ENCODE measurements around the gene DNAJC5G. TPM values are rescaled to one million over a fixed set of nuclear protein-coding genes. Genes with fewer than 3 reads are reported as not detected.

DNAJC5G gene
- total RNA-seq, 1 experiment from 2014 or later = not detected

DNA sequence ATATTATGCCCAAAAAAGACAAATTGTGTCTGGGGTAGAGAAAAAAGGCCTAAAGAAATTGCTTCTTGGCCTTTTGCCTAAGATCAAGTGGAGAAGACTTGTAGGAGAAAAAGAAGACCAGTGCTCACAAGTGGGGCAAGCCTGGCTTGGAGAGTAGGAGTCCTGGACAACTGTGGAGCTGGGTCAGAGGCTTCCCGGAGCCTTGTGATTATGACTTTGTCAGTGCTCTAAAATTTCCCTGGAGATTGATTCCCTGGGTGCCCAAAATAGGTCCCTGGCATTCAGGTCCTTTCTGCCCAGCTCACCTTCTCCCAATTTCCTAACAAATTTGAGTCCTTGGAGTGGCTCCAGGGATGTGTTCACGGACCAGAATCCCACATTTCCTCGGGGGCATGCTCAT lies 6.2 kb downstream of the DNAJC5G start:
- TF ChIP-seq CTCF (IDR thresholded peaks at IDR 0.05; ENCODE audit: unreplicated experiment) = no peak
- no peak overlapping the region for H3K27ac Mint-ChIP-seq (ENCODE audit: low read depth, unreplicated experiment)
- H3K27me3 Mint-ChIP-seq (ENCODE audit: insufficient read depth, unreplicated experiment) = peaks cover 20% of the 10 kb centered on the region
- H3K36me3 Mint-ChIP-seq (ENCODE audit: insufficient read depth, unreplicated experiment) = no peaks in the 10 kb centered on the region
- no peaks in the 10 kb centered on the region for H3K9me3 Mint-ChIP-seq (ENCODE audit: unreplicated experiment)
- no TSS peak for BruUV-seq (replicated peaks)
- intact Hi-C loops (cut with micrococcal nuclease) = loop anchor here (10.0 kb wide), 1 partner anchor 67 kb away; the partner anchor contains the start of genes ATRAID, CAD and SLC5A6
- CTCF ChIA-PET = interaction anchor here (0.6 to 7.2 kb wide), 15 partner anchors 9 to 320 kb away, joined by 3 to 96 read pairs (median 4); partner anchors contain the start of gene SLC30A3
- H3K4me1 Mint-ChIP-seq (ENCODE audit: insufficient read depth, unreplicated experiment) = peaks cover 12% of the 10 kb centered on the region
- POLR2A ChIA-PET = interaction anchor here (0.9 to 4.1 kb wide), 2 partner anchors 12 to 65 kb away, joined by 3 to 22 read pairs; partner anchors contain the start of gene CAD
- H3K4me3 Mint-ChIP-seq (ENCODE audit: unreplicated experiment) = no peak overlapping the region
- DNase-seq (ENCODE audit: unreplicated experiment) = no peak

DNA sequence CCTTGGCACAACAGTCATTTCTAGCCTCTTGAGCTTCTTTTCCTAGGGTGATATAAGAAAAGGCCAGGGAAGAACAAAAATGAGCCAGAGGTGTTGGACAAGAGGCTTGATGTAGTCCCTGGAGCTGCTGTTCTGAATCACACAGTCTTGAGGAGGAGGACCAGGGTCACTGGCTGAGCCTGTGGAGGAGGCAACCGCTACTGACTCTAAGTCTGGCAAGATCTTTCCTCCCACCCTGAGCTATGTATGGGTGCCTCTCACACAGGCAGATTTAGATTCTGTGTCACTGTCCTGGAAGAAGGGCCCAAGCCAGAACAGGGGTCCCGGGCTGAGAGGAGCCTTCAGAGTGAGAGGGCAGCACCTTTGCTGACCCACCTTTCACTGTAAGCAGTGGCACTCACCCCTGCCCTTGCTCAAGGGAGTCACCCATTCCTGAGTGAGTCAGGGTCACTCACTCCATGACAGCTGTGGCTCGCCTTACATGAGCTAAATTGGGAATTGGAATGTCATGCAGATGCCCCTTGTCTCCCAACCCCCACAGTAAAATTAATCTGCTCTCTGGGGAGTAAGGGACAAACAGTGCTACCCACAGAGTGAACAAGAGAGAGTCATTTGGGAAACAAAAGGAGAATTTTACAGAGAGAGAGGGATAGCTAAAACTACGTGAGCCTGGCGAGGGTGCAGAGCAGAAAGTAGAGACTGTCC lies 6.8 kb downstream of the DNAJC5G start, which contains the start of gene TRIM54:
TSS of gene TRIM54 (plus strand) at position 575 of the 705 bp plus-strand sequence. CDS start 303 bp downstream, outside the sequence.
- H3K4me1 Mint-ChIP-seq (ENCODE audit: insufficient read depth, unreplicated experiment) = peaks cover 12% of the 10 kb centered on the region
- H3K27me3 Mint-ChIP-seq (ENCODE audit: insufficient read depth, unreplicated experiment) = peaks cover 16% of the 10 kb centered on the region
- no TSS peak for BruUV-seq (replicated peaks)
- CTCF ChIA-PET = interaction anchor here (0.6 to 7.2 kb wide), 17 partner anchors 9 to 320 kb away, joined by 3 to 96 read pairs (median 3); partner anchors contain the start of gene SLC30A3
- TF ChIP-seq CTCF (IDR thresholded peaks at IDR 0.05; ENCODE audit: unreplicated experiment) = no peak
- no peaks in the 10 kb centered on the region for H3K36me3 Mint-ChIP-seq (ENCODE audit: insufficient read depth, unreplicated experiment)
- intact Hi-C loops (cut with micrococcal nuclease) = loop anchor here (10.0 kb wide), 1 partner anchor 67 kb away; the partner anchor contains the start of genes ATRAID, CAD and SLC5A6
- POLR2A ChIA-PET = interaction anchor here (0.6 to 4.1 kb wide), 5 partner anchors 11 to 230 kb away, joined by 3 to 22 read pairs (median 3); partner anchors contain the start of gene OST4
- H3K9me3 Mint-ChIP-seq (ENCODE audit: unreplicated experiment) = no peaks in the 10 kb centered on the region
- no peak for DNase-seq (ENCODE audit: unreplicated experiment)
- H3K4me3 Mint-ChIP-seq (ENCODE audit: unreplicated experiment) = no peak within 1 kb of the TSS
- no peak within 1 kb of the TSS for H3K27ac Mint-ChIP-seq (ENCODE audit: low read depth, unreplicated experiment)

DNA sequence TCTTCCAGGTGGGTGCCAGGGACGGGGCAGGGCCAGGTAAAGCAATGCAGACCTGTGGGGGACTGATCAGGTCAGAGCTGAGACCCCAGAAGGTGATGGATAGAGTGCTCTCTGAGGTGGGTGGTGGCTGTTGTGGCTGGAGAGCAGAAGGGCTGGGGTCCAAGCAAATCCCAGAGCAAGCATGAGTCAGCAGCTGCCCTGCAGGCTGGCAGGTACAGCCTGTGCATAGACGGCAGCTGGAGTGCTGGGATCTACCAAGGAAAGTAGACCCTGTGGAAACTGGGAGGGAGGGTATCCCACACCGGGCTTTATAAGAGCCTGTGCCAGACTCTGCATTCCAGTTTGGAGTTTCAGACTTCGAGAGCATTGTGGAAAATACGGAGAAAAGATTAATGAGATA lies 7.7 kb downstream of the DNAJC5G start:
- Mint-ChIP-seq H3K9me3 (ENCODE audit: unreplicated experiment) (no peaks in the 10 kb centered on the region), H3K36me3 (ENCODE audit: insufficient read depth, unreplicated experiment) (no peaks in the 10 kb centered on the region), H3K27me3 (ENCODE audit: insufficient read depth, unreplicated experiment) (peaks cover 7% of the 10 kb centered on the region), H3K4me1 (ENCODE audit: insufficient read depth, unreplicated experiment) (peaks cover 12% of the 10 kb centered on the region), H3K4me3 (ENCODE audit: unreplicated experiment) (no peak overlapping the region), H3K27ac (ENCODE audit: low read depth, unreplicated experiment) (no peak overlapping the region)
- DNase-seq (ENCODE audit: unreplicated experiment) = no peak
- no TSS peak for BruUV-seq (replicated peaks)
- ChIA-PET CTCF (interaction anchor here (0.6 to 7.2 kb wide), 12 partner anchors 12 to 321 kb away, joined by 3 to 96 read pairs (median 5); partner anchors contain the start of gene SLC30A3), POLR2A (interaction anchor here (0.6 to 4.1 kb wide), 7 partner anchors 11 to 231 kb away, joined by 3 to 22 read pairs (median 3); partner anchors contain the start of genes AGBL5 and OST4)
- intact Hi-C loops (cut with micrococcal nuclease) = loop anchor here (10.0 kb wide), 1 partner anchor 68 kb away; the partner anchor contains the start of genes ATRAID, CAD and SLC5A6
- no peak for TF ChIP-seq CTCF (IDR thresholded peaks at IDR 0.05; ENCODE audit: unreplicated experiment)

DNA sequence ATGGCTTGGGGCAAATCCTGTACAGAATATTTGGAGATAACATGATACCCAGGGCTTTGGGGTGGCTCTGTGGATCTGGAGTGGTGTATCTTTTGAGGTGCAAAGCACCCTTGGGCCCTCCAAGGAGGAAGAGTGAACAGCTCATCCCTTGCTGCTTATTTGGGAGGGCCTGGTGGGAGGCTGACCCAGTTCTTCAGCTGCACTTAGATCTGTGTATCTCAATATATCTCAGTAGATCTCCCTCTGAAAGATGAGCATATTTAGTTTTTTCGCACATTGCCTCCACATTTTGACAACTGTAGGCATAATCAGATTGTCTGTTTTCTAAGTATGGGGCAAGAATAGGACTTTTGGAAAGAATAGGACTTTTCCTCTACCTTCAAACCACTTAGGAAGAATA lies 9.8 kb downstream of the DNAJC5G start:
- POLR2A ChIA-PET = interaction anchor here (0.6 kb wide), 1 partner anchor 178 kb away, joined by 3 read pairs; no protein-coding TSS in a partner anchor
- no peak for DNase-seq (ENCODE audit: unreplicated experiment)
- no TSS peak for BruUV-seq (replicated peaks)
- no peaks in the 10 kb centered on the region for H3K36me3 Mint-ChIP-seq (ENCODE audit: insufficient read depth, unreplicated experiment)
- H3K4me3 Mint-ChIP-seq (ENCODE audit: unreplicated experiment) = no peak overlapping the region
- intact Hi-C loops (cut with micrococcal nuclease) = loop anchor here (10.0 kb wide), 1 partner anchor 70 kb away; the partner anchor contains the start of genes ATRAID, CAD and SLC5A6
- TF ChIP-seq CTCF (IDR thresholded peaks at IDR 0.05; ENCODE audit: unreplicated experiment) = no peak
- H3K4me1 Mint-ChIP-seq (ENCODE audit: insufficient read depth, unreplicated experiment) = peaks cover 12% of the 10 kb centered on the region
- no peaks in the 10 kb centered on the region for H3K9me3 Mint-ChIP-seq (ENCODE audit: unreplicated experiment)
- CTCF ChIA-PET = interaction anchor here (0.5 to 5.3 kb wide), 3 partner anchors 11 to 186 kb away, joined by 3 to 39 read pairs (median 3); no protein-coding TSS in a partner anchor
- H3K27ac Mint-ChIP-seq (ENCODE audit: low read depth, unreplicated experiment) = no peak overlapping the region
- H3K27me3 Mint-ChIP-seq (ENCODE audit: insufficient read depth, unreplicated experiment) = no peaks in the 10 kb centered on the region
